MM.1S (cell line): Measurements from ENCODE around the gene IFI6.

Experiments
- EZH2 ChIP-seq: fragments of 300-600 bp; sonication (generic); optimal IDR thresholded peaks from 2 replicates; pipeline ENCODE3; 2017; ENCODE audit warnings: low read depth, mild to moderate bottlenecking, antibody characterized with exemption, low read length, mixed read lengths
- EZH2phosphoT487 ChIP-seq: fragments of 300-600 bp; sonication (generic); IDR thresholded peaks from 2 replicates; pipeline ENCODE4 v1.6.1; 2018; ENCODE audit warnings: antibody characterized with exemption, low read length
- TF ChIP-seq, protein P1 (sequence below): fragments of 300-600 bp; sonication (generic); IDR thresholded peaks from 2 replicates; pipeline ENCODE4 v1.5.1; 2016; ENCODE audit warnings: antibody characterized with exemption, low read length, mixed read lengths

DNA sequence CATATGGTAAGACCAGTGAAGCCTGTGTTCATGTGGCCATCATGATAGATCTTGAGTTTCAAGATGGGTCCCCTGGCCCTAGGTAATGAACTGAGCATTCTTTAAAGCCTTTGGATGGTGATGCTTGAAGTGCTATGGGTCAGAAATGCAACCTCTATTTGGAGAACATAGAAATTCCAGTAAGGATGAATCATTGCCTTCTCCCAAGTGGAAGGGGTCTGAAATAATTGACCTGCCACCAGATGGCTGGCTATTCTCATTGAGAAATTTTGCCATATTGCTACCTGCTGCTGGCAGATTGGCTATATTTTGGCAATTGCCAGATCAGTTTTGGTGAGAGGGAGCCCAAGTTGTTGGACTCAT, 739 bp upstream of the IFI6 start:
- TF ChIP-seq, protein P1, sequence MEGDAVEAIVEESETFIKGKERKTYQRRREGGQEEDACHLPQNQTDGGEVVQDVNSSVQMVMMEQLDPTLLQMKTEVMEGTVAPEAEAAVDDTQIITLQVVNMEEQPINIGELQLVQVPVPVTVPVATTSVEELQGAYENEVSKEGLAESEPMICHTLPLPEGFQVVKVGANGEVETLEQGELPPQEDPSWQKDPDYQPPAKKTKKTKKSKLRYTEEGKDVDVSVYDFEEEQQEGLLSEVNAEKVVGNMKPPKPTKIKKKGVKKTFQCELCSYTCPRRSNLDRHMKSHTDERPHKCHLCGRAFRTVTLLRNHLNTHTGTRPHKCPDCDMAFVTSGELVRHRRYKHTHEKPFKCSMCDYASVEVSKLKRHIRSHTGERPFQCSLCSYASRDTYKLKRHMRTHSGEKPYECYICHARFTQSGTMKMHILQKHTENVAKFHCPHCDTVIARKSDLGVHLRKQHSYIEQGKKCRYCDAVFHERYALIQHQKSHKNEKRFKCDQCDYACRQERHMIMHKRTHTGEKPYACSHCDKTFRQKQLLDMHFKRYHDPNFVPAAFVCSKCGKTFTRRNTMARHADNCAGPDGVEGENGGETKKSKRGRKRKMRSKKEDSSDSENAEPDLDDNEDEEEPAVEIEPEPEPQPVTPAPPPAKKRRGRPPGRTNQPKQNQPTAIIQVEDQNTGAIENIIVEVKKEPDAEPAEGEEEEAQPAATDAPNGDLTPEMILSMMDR = no peak
- TF ChIP-seq EZH2phosphoT487 (no peak), EZH2 (no peak)
